ENCODE results near the gene HSP90AB1.

The HSP90AB1 gene

DNA sequence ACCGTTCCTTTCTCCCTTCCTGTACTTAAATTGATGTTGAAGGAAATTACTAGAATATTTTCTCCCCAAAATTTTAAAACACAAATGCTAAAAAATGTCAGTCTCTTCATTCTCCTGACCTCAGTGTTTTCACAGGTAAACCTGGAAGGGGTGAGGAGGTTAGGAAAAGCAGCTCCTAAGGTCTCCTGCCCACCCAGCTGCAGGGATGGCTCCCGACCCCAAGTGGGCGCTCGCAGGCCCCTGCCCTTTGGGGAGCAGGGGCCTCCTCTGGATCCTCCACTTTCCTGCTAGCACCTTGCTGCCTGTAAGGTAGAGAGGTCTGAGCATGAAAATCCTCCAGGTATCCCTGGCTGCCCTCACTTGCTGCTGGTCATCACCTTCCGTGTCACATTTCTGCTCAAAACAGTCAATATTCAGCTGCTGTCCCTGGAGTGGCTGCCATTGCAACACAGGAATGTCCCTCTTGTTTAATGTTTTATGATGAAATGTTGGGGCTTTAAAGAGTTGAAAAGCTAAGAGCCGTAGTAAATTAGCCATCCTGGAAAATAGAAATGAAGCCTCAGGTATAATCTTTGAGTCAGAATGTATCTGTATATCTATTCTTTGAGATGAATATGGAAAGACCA, 10.9 kb upstream of the HSP90AB1 start:
- no peak for DNase-seq

DNA sequence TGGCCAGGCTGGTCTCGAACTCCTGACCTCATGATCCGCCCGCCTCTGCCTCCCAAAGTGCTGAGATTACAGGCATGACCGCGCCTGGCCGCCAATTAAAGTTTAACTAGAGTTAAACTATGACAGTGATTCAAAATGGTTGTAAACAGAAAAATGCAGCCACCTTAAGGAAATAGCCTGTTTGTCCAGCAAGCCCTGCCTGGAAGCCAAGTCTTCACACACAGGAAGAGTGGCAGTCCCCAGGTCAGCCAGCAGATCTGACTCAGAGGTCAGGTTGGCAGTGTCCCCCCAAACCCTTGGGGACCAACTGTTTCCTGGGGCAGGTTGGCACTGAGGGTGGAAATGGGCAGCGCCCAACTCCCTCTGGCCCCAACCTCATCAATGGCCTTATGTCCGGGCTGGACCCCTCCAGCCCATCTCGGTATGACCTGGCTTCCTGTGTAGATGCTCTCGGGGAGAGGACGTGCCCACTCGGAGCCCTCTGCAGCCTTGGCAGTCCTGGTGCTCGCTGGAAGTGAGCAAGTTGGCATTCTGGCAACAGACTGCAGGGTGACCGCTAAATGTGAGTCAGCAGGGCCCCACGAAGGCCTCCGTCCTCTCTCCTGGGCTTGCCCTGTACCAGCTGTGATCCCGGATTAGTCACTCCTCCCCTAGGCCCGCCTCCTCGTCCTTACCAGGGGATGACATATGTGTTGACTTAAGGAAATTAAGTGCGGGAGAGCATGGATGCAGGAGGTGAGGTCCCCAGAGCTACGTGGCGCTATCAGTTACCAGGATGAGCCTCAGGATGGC, 9.7 kb upstream of the HSP90AB1 start:
- peak in 3 of 4 experiments; percentile 15 to 34 (median 23) for DNase-seq

DNA sequence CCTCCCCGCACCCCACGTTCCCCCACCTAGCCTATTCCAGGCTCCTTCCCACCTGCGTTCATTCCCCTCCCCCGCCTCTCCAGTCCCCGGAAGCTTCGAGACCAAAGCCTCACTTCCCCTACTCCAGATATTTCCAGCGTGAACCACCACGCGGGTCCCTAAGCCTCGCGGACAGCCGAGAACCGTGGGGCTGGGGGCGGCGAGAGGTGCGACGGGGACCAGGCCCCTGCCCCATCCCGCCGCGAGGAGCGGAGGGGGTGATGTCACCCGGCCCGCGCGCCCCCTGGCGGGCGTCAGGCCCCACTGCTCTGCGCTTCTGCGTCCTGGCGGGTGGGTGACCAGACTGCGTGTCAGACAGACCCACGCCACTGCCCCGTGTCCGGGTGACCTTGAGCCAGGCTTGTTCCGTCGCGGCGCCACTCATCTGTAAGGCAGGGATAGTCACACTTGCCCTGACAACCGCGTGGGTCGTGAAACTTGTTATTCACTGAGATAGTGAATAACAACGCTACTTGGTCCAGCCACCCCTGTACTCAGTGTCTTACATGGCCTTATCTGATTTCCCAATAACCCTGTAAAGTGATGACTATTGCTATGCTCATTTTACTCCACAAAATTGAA, 9.0 kb upstream of the HSP90AB1 start:
- DNase-seq: peak; percentile 61 to 67 (median 64)

DNA sequence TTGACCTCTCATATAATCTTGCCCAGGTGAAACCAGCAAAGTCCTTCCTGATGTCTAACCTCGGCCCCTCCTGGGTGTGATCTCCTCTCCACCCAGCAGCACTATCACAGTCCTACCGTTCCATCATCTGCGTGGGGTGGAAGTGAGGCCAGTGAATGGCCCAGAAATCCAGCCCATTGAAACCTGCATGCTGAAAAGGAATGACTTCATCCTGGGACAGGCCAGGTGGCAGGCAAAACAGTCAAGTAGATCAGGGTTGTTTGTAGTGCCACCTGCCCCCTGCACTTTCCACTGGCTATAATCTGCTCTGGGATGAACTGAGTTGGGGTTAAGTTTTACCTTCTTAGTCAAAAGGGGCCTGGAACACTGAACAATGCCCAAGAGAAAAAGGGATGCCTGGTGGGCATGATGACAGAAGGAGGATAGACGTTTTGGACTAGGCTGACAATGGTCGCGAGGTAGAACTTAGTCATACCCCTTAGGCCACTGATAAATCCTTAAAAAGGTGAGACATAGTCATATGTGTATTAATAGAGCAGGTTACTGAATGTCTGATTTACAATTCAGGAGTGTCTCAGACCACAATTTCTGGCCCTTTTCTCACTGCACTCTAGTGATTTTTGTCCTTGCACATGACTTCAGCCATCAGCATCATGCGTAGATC, 8.1 kb upstream of the HSP90AB1 start:
- no peak for DNase-seq

DNA sequence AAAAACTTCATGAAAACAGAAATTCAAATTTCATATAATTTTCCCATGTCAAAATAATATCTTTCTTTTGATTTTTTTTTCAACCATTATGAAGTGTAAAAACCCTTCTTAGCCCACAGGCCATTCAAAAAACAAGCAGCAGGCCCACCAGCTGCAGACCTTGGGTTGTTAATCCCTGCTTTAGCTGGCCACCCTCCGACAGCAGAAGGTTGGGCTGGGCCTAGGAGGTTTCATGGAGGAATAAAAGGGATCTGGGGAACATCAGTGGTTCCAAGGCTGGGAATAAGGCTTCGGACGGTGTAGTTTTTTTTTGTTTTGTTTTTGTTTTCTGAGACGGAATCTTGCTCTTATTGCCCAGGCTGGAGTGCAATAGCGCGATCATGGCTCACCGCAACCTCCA, 3.6 kb upstream of the HSP90AB1 start:
- DNase-seq: no peak

DNA sequence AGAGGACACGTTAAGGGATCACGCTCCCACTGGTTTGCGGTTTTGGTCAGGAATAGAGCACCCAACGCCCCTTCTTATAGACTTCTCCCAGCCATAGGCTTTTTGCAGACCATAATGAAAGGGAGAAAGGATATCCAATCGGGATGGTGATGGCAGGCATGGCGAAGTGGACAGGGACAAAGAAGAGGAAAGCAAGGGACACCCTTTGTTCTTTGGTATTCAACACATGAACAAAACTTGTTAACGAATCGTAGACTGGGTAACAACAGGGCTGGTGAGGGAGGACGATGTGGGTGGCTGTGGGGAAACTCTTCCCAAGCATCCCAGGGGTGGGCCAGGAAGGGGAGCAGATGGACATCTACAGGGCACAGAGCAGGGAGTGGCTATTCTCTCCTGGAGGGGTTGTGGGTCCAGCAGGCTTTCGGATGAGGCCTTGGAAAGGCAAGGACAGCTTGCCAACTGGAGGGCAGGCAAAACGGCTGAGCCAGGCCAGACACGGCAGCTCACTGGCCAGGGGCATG, 1.4 kb upstream of the HSP90AB1 start:
- DNase-seq: no peak

DNA sequence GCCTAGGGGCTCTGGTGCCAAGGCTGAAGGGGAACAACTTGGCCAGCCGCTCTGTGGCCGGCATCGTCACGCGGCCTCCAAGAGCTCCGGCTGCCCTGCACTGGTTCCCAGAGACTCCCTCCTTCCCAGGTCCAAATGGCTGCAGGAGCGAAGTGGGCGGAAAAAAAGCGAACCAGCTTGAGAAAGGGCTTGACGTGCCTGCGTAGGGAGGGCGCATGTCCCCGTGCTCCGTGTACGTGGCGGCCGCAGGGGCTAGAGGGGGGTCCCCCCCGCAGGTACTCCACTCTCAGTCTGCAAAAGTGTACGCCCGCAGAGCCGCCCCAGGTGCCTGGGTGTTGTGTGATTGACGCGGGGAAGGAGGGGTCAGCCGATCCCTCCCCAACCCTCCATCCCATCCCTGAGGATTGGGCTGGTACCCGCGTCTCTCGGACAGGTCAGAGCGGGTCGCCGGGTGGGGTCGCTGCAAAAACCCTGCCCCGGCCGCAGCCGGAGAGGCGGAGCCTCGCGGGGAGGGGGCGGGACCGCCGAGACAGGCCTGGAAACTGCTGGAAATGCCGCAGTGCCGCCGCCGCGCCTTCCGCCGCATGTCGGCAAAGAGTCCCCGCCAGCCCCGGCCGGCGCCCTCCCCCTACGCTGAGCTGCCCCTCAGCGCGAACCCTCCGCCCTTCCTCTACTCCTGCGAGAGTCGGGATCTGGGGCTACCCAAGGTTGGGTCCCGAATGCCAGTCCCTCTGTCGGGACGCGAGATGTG, 814 bp upstream of the HSP90AB1 start:
- DNase-seq: peak; percentile 65 to 78 (median 68)

DNA sequence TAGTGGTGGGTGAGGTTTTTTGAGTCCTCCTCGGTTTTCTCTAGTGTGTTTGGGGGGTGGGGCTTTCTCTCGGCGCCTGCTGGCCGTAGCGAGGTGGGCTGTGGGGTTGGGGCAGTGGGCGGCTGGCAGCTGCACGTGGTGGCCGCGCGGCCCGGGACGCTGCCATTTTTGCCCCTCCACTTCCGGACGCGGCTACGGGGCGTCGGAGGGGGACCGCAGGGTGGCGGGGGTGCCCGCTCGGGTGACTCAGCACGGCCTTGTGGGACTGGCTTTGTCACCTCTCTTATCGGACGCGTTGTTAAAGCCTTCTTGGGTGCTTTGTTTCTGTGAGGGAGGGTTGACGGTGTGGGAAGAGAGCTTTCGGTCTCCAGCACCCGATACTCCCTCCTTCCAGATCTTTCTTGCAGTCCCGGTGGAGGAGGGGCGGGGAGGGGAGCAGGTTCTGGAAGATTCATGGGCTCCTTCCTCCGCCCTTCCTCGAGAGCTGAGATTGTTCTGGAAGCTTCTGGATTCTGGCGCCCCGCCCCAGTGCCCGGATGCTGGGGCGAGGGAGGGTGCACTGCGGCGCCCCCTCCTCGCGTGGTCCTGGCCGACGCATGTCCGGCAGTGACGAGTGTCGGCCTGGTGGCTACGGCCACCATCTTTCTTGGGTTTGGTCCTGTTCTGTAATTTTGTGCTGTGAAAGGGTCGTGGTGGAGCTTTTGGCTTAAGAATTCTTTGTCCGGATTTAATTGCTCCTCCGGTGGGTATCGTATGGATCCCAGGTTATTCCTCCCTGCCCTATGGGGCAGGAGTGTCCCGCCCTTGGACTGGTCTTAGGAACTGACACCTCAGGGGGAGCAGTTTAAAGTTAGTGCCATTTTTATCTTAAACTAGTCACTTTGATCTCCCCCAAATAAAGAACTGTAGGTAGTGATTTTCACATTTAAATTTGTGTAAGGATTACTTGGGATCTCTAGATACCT, 719 bp downstream of the HSP90AB1 start:
- peak; percentile 71 to 83 (median 78) for DNase-seq

DNA sequence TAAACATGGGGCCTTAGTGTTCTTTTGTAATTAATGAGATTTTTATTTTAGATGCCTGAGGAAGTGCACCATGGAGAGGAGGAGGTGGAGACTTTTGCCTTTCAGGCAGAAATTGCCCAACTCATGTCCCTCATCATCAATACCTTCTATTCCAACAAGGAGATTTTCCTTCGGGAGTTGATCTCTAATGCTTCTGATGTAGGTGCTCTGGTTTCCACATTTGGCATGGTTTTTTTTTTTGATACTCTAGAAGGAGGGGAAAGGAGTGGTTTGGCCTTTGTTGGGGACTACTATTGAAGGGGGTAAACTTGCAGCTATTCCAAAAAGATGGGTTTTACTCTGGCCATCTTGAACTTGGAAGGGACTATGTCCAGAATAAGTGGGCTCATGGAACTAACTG, 1.7 kb downstream of the HSP90AB1 start:
- DNase-seq: no peak

DNA sequence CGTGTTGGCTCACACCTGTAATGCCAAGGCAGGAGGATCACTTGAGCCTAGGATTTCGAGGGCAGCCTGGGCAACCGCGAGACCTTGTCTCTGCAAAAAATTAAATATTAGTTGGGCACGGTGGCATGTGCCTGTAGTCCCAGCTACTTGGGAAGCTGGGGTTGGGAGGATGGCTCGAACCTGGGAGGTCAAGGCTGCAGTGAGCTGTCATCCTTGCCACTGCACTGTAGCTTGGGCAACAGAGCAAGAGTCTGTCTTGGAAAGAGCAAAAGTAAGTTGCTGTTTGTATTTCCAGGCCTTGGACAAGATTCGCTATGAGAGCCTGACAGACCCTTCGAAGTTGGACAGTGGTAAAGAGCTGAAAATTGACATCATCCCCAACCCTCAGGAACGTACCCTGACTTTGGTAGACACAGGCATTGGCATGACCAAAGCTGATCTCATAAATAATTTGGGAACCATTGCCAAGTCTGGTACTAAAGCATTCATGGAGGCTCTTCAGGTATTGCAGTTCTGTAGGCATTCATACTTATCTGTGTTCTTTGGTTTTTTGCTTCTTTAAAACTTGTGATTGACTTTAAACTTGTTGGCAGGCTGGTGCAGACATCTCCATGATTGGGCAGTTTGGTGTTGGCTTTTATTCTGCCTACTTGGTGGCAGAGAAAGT, 2.3 kb downstream of the HSP90AB1 start:
- DNase-seq: no peak

DNA sequence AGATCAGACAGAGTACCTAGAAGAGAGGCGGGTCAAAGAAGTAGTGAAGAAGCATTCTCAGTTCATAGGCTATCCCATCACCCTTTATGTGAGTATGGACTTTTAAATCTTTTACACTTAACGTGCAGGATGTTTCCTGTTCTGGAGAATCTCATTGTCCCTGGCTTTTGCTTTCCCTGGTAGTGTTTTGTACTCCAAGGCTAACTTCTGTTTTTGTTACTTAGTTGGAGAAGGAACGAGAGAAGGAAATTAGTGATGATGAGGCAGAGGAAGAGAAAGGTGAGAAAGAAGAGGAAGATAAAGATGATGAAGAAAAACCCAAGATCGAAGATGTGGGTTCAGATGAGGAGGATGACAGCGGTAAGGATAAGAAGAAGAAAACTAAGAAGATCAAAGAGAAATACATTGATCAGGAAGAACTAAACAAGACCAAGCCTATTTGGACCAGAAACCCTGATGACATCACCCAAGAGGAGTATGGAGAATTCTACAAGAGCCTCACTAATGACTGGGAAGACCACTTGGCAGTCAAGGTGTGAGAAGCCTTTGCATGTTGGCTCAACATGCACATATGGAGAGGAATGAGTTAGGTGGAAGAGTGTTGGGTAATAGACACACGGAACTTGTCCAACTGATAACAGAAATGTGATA, 3.3 kb downstream of the HSP90AB1 start:
- DNase-seq: no peak

DNA sequence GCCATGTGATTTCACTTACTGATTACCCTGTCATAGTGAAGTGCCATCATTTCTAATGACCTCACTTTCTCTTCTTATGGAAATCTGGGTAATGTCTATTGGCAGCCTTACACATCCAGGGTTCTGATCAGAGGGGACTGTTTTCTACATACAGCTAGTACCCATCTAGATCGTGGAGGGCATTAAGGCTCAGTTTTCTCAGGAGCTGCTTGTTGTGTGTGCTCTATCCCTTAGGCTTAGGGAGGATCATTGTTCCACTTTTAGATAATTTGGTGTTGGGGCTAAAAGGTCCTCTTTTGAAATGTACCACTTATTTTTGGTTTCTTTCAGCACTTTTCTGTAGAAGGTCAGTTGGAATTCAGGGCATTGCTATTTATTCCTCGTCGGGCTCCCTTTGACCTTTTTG, 3.8 kb downstream of the HSP90AB1 start:
- DNase-seq: no peak

DNA sequence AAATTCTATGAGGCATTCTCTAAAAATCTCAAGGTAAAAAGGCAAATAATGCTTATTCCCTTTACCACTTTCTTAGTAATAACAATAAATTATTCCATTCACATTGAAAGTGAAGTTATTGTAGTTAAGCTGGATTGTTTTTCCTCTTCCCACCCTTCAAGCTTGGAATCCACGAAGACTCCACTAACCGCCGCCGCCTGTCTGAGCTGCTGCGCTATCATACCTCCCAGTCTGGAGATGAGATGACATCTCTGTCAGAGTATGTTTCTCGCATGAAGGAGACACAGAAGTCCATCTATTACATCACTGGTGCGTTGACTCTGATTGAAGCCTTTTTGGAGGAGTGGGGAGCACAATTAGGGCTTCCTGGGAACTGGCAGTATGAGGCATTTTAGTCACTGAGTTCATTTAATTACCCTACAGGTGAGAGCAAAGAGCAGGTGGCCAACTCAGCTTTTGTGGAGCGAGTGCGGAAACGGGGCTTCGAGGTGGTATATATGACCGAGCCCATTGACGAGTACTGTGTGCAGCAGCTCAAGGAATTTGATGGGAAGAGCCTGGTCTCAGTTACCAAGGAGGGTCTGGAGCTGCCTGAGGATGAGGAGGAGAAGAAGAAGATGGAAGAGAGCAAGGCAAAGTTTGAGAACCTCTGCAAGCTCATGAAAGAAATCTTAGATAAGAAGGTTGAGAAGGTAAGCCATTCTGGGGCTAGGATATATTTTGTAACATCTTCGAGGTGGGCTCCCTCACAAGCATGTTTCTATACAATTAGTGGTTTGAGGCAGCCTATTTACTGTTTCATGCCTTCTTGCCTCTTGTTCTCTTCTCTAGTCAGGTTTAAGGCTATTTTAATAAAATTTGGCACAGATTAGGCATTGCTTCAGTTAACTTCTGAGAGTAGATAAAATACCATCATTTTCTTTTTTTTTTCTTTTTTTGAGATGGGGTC, 4.9 kb downstream of the HSP90AB1 start:
- DNase-seq: no peak

DNA sequence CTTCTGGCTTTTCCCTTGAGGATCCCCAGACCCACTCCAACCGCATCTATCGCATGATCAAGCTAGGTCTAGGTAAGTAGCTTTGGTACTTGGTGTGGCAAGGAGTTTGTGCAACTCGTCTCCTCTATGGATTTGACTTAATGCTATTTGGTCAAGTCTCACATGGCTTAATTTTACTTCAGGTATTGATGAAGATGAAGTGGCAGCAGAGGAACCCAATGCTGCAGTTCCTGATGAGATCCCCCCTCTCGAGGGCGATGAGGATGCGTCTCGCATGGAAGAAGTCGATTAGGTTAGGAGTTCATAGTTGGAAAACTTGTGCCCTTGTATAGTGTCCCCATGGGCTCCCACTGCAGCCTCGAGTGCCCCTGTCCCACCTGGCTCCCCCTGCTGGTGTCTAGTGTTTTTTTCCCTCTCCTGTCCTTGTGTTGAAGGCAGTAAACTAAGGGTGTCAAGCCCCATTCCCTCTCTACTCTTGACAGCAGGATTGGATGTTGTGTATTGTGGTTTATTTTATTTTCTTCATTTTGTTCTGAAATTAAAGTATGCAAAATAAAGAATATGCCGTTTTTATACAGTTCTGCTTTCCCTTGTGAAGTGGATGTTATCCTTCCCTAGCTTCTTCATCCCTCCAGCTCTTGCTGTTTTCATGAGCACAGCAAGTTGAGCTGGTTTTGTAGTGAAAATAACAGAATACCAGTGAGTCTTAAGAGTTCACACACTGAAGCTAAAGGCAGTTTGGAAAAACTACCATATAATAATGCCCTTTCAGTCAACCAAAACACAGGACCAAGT, 6.6 kb downstream of the HSP90AB1 start:
- peak in 3 of 4 experiments; percentile 20 to 34 (median 29) for DNase-seq

DNA sequence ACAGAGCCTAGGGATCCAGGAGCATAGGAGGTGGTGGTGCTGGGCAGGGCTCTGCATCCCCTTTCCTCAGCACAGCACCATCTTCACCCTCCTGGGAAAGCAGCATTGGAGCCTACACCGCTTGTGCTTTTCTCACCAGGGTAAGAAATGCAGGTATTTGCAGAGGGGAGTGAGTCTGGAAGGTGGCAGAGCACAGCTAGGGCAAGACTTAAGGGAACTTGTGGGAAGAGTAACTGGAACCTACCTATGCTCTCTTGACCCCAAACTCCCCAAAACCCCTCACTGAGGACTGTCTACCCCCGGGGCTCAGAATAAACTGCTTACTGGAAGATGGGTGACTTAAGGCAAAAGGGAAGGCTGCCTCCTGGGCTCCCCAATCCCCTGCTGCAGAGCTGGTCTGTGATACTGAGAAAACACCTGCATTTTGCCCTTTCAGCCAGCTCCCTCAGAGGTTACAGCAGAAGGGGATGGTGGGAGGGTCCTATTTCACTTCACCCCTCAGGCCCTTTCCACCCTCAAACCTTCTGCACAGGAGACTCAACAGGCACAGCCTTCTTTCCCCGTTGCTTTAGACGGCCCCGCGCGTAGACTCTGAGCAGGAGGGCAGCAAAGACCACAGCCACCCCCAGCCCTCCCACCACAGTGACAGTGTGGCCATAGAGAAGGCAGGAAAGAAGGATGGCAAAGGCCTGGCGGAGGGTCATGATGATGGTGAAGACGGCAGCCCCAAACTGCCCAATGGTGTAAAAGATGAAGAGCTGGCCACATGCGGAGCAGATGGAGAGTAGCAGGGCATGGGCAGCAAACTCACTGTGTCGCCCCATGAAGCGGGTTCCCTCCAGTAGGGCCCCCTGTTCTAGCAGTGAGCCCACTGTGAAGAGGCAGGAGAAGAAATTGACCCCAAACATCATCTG, 7.5 kb downstream of the HSP90AB1 start:
- DNase-seq: peak in 1 of 4 experiments; percentile 39

DNA sequence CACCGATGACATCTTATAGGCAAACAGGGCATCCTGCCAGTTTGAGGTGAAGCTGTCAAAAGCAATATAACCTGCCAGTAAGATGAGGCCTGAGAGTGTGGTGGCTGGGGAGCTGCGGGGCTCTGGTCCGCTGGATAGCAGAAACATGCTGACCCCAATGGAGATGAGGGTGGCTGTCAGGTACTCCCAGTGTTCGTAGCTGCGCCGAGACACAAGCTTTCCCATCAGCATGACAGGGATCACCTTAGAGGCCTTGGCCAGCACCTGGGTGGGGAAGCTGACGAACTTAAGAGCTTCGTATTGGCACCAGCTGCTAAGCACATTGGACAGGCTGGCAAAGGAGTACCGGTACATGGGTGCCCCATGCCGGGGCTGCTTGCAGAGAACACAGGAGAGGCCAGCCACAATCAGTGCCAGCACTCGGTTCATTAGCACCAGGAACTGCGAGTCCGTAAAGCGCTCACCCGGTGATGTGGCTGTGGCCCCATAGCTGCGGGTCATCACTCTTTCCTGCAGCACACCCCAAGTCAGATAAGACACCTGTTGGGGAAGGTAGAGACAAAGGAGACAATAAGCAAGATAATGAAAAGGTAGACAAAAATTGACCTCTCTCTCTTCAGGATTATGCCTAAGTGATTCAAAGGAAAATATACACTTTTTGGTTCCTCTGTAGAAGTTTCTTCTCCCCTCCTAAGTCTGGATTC, 8.4 kb downstream of the HSP90AB1 start:
- no peak for DNase-seq

Data from activated CD4-positive, CD25-positive, alpha-beta regulatory T cell (primary cell).